ENCODE results near the gene ABCA9. TPM values are rescaled to one million over a fixed set of nuclear protein-coding genes. Genes with fewer than 3 reads are reported as not detected.
"Not testable (repeated sequence)": the region's sequence is repeated elsewhere in the genome, so short reads cannot be mapped to it uniquely, and the experiment has no call there.

ABCA9 gene
- total RNA-seq (2014; rRNA removed; shearing (Covaris generic)): 0.09 TPM in 1 of 2 replicates, not detected in the other

- DNase-seq (ENCODE audit: low read depth): no peak
Observed at GRCh38 chr17:69060822-69061221, at the start of gene ABCA9. TSS of gene ABCA9 (minus strand) at chr17:69060927. CDS start at chr17:69051126, 9,801 bp downstream.

- no peak for DNase-seq (ENCODE audit: low read depth)
Observed at GRCh38 chr17:69105907-69106730, 45.4 kb upstream of the ABCA9 start.

- no peak for DNase-seq (ENCODE audit: low read depth)
Observed at GRCh38 chr17:69103557-69104233, 43.0 kb upstream of the ABCA9 start.

- DNase-seq (ENCODE audit: low read depth): no peak
Observed at GRCh38 chr17:69098625-69099024, 37.9 kb upstream of the ABCA9 start.

GRCh38 chr17:69096541-69096940, 35.8 kb upstream of the ABCA9 start:
- no peak for DNase-seq (ENCODE audit: low read depth)

GRCh38 chr17:69093995-69094394, 33.3 kb upstream of the ABCA9 start:
- DNase-seq (ENCODE audit: low read depth): no peak

- no peak for DNase-seq (ENCODE audit: low read depth)
Observed at GRCh38 chr17:69093279-69093789, 32.6 kb upstream of the ABCA9 start.

GRCh38 chr17:69090365-69090764, 29.6 kb upstream of the ABCA9 start:
- DNase-seq (ENCODE audit: low read depth): no peak

GRCh38 chr17:69088643-69089200, 28.0 kb upstream of the ABCA9 start:
- no peak for DNase-seq (ENCODE audit: low read depth)

GRCh38 chr17:69086641-69087040, 25.9 kb upstream of the ABCA9 start:
- no peak for DNase-seq (ENCODE audit: low read depth)

GRCh38 chr17:69084911-69085310, 24.2 kb upstream of the ABCA9 start:
- DNase-seq (ENCODE audit: low read depth): no peak

GRCh38 chr17:69082696-69083095, 22.0 kb upstream of the ABCA9 start:
- DNase-seq (ENCODE audit: low read depth): no peak

- DNase-seq (ENCODE audit: low read depth): no peak
Observed at GRCh38 chr17:69078864-69079263, 18.1 kb upstream of the ABCA9 start.

GRCh38 chr17:69075823-69076222, 15.1 kb upstream of the ABCA9 start:
- DNase-seq (ENCODE audit: low read depth): no peak

- DNase-seq (ENCODE audit: low read depth): not testable (repeated sequence)
Observed at GRCh38 chr17:69073392-69073791, 12.7 kb upstream of the ABCA9 start.

- not testable (repeated sequence) for DNase-seq (ENCODE audit: low read depth)
Observed at GRCh38 chr17:69072803-69073256, 12.1 kb upstream of the ABCA9 start.

GRCh38 chr17:69071233-69071586, 10.5 kb upstream of the ABCA9 start:
- DNase-seq (ENCODE audit: low read depth): not testable (repeated sequence)

GRCh38 chr17:69070378-69071232, 9.9 kb upstream of the ABCA9 start:
- DNase-seq (ENCODE audit: low read depth): not testable (repeated sequence)

- DNase-seq (ENCODE audit: low read depth): no peak
Observed at GRCh38 chr17:69069226-69069750, 8.6 kb upstream of the ABCA9 start.

- DNase-seq (ENCODE audit: low read depth): no peak
Observed at GRCh38 chr17:69067274-69068047, 6.7 kb upstream of the ABCA9 start.
